Fibroblast of lung (primary cell): ENCODE data around the gene DAB1. TPM values are rescaled to one million over a fixed set of nuclear protein-coding genes. Genes with fewer than 3 reads are reported as not detected.

ENCODE experiments used
- DNase-seq, 2 donors: peaks; one replicate each; pipeline versions ENCODE4 v3.0.0 to v3.0.0-alpha.2; 2010; ENCODE audit warnings: low read depth in 2 of 2
- H2AFZ ChIP-seq: 2 replicates; pipeline ENCODE4 v1.5.1; 2012; ENCODE audit warnings: low read length, control low read depth, inconsistent platforms
- H3K27ac ChIP-seq: 2 replicates; pipeline ENCODE4 v1.5.1; 2011; ENCODE audit warnings: low read length, control low read depth; ENCODE audit not compliant: insufficient read depth
- H3K27me3 ChIP-seq: 2 replicates; pipeline ENCODE4 v1.5.1; 2011; ENCODE audit warnings: mild to moderate bottlenecking, low read length; ENCODE audit not compliant: control insufficient read depth, insufficient read depth
- H3K36me3 ChIP-seq: 2 replicates; pipeline ENCODE4 v1.5.1; 2011; ENCODE audit warnings: low read length; ENCODE audit not compliant: control insufficient read depth, insufficient read depth
- H3K4me1 ChIP-seq: 2 replicates; pipeline ENCODE4 v1.5.1; 2011; ENCODE audit warnings: low read length; ENCODE audit not compliant: control insufficient read depth, insufficient read depth; ENCODE audit errors: extremely low read depth
- H3K4me2 ChIP-seq: 2 replicates; pipeline ENCODE4 v1.5.1; 2011; ENCODE audit warnings: low read length, control low read depth; ENCODE audit not compliant: insufficient read depth; ENCODE audit errors: extremely low read depth
- H3K4me3 ChIP-seq, 4 experiments: fragments of 200-600 bp in 1 of 4; sonication (generic) in 1 of 4; replicated peaks in 1 of 4; 2 replicates each; pipeline ENCODE4 v1.5.1; 2011 to 2016; ENCODE audit warnings: low read length in 4 of 4, low read depth in 3 of 4, mild to moderate bottlenecking in 3 of 4, control low read depth in 2 of 4, inconsistent platforms in 1 of 4, mixed read lengths in 1 of 4; ENCODE audit not compliant: insufficient read depth in 1 of 4; ENCODE audit errors: control extremely low read depth in 1 of 4
- H3K79me2 ChIP-seq: 2 replicates; pipeline ENCODE4 v1.5.1; 2012; ENCODE audit warnings: mild to moderate bottlenecking, low read length, inconsistent platforms; ENCODE audit not compliant: control insufficient read depth, insufficient read depth
- H3K9ac ChIP-seq: 2 replicates; pipeline ENCODE4 v1.5.1; 2011; ENCODE audit warnings: mild to moderate bottlenecking, low read length, control low read depth; ENCODE audit not compliant: insufficient read depth
- H3K9me3 ChIP-seq: 2 replicates; pipeline ENCODE4 v1.5.1; 2012; ENCODE audit warnings: low read depth, low read length; ENCODE audit not compliant: control insufficient read depth, insufficient read depth
- H4K20me1 ChIP-seq: 2 replicates; pipeline ENCODE4 v1.5.1; 2011; ENCODE audit warnings: low read length; ENCODE audit not compliant: control insufficient read depth, insufficient read depth; ENCODE audit errors: extremely low read depth
- EZH2 ChIP-seq: IDR thresholded peaks from 2 replicates; pipeline ENCODE4 v1.5.1; 2012; ENCODE audit warnings: low read length, control low read depth, mild to moderate bottlenecking; ENCODE audit errors: missing control alignments
- polyA plus RNA-seq, 2 donors: library from polyadenylated mRNA; depleted of rRNA in 1 of 2; stranded (reverse) in 1 of 2; unstranded in 1 of 2; fragments of >200 nt; gene quantifications; 2 replicates each; pipeline ENCODE4 v1.2.1, GENCODE V29; 2011 to 2012; ENCODE audit warnings: missing spikeins in 1 of 2
- total RNA-seq: library from RNA; depleted of rRNA; stranded (reverse); fragments of >200 nt; gene quantifications from 2 replicates; pipeline ENCODE4 v1.2.1, GENCODE V29; 2014
- TF ChIP-seq, protein P1 (sequence below), 2 donors: IDR thresholded peaks in 1 of 2; conservative IDR thresholded peaks in 1 of 2; 1 replicate in 1 of 2; 2 replicates in 1 of 2; pipeline ENCODE4 v1.5.1; 2011 to 2012; ENCODE audit warnings: low read length in 2 of 2, control low read depth in 1 of 2, inconsistent platforms in 1 of 2, low read depth in 1 of 2, mild to moderate bottlenecking in 1 of 2

DAB1 gene
- total and polyA plus RNA-seq, 2 donors (not counting 1 experiment from before 2014, with no cell fraction given), result 0.17 to 2.0 TPM

DNA sequence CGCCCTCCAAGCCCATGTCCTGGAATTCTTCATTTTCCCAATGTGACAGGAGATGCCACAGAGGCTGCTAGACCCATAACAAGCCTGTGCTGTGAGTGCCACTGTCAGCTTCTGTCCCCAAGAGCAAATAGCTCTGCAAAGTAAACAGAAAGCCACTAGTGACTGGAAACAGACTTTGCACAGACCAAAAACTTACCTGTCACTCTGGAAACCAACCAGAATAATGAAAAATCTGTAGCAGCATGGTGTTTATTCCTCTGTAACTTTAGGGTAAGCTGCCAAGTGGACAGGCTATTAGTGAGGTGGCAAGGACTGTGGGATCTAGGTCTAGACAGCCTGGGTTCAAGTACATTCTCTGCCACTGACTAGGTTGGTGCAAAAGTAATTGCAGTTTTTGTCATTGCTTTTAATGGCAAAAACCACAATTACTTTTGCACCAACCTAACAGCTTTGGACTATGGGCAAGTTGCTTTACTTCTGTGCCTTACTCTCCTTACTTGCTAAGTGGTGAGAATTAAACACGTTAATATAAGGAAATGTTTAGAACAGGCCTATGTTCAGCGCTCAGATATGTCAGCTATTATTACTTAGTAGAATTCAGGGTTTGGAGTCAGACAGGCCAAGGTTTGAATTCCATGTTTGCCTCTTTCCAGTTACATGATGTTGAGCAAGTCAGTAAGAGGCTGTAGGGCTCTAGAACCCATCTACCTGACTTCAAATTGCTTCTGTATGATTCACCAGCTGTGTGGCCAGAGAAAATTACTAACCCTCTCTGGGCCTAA is 457.8 kb downstream of the DAB1 start, which contains the start of gene C8B:
Gene C8B (minus strand): TSS at position 100 of the 782 bp plus-strand sequence. CDS start 67 bp downstream, at position 33.
- Histone ChIP-seq H3K4me2 (no peak within 1 kb of the TSS), H3K9me3 (no peaks in the 10 kb centered on the region), H3K4me1 (no peaks in the 10 kb centered on the region), H3K9ac (no peak within 1 kb of the TSS), H2AFZ (no peak within 1 kb of the TSS), H3K4me3 (no peak within 1 kb of the TSS), H4K20me1 (no peaks in the 10 kb centered on the region), H3K79me2 (no peaks in the 10 kb centered on the region), H3K36me3 (no peaks in the 10 kb centered on the region), H3K27ac (no peak within 1 kb of the TSS), H3K27me3 (no peaks in the 10 kb centered on the region)
- DNase-seq, result no peak
- TF ChIP-seq, protein P1, sequence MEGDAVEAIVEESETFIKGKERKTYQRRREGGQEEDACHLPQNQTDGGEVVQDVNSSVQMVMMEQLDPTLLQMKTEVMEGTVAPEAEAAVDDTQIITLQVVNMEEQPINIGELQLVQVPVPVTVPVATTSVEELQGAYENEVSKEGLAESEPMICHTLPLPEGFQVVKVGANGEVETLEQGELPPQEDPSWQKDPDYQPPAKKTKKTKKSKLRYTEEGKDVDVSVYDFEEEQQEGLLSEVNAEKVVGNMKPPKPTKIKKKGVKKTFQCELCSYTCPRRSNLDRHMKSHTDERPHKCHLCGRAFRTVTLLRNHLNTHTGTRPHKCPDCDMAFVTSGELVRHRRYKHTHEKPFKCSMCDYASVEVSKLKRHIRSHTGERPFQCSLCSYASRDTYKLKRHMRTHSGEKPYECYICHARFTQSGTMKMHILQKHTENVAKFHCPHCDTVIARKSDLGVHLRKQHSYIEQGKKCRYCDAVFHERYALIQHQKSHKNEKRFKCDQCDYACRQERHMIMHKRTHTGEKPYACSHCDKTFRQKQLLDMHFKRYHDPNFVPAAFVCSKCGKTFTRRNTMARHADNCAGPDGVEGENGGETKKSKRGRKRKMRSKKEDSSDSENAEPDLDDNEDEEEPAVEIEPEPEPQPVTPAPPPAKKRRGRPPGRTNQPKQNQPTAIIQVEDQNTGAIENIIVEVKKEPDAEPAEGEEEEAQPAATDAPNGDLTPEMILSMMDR (conservative IDR thresholded peaks at IDR 0.05 in 1 of 2, IDR thresholded peaks at IDR 0.05 in 1 of 2; ENCODE audit: low read depth in 1 of 2, low read length in 2 of 2), result no peak
- TF ChIP-seq EZH2, result no peak

DNA sequence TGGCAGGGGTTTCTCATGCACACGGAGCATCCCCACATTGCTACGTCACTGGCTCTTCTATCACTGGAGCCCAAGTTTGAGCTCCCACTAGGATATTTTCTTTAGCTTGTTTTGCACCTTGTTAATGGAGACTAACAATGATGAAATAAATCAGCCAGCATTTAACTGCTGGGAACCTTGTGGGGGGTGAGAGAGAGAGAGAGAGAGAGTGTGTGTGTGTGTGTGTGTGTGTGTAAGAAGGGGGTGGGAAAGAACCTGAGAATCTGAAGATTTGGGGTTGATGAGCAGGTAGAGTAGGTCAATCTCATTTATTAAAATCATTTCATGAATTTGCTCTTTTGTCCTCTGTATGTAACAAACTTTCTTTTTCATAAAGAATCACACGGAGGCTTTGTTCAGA is 458.7 kb downstream of the DAB1 start:
- no peak for DNase-seq
- Histone ChIP-seq H3K9me3 (no peaks in the 10 kb centered on the region), H3K27ac (no peak overlapping the region), H2AFZ (no peak overlapping the region), H3K4me1 (no peaks in the 10 kb centered on the region), H3K79me2 (no peaks in the 10 kb centered on the region), H3K4me3 (no peak overlapping the region), H4K20me1 (no peaks in the 10 kb centered on the region), H3K4me2 (no peak overlapping the region), H3K36me3 (no peaks in the 10 kb centered on the region), H3K27me3 (no peaks in the 10 kb centered on the region), H3K9ac (no peak overlapping the region)
- TF ChIP-seq, protein P1 (conservative IDR thresholded peaks at IDR 0.05 in 1 of 2, IDR thresholded peaks at IDR 0.05 in 1 of 2; ENCODE audit: low read depth in 1 of 2, low read length in 2 of 2), result no peak
- no peak for TF ChIP-seq EZH2

DNA sequence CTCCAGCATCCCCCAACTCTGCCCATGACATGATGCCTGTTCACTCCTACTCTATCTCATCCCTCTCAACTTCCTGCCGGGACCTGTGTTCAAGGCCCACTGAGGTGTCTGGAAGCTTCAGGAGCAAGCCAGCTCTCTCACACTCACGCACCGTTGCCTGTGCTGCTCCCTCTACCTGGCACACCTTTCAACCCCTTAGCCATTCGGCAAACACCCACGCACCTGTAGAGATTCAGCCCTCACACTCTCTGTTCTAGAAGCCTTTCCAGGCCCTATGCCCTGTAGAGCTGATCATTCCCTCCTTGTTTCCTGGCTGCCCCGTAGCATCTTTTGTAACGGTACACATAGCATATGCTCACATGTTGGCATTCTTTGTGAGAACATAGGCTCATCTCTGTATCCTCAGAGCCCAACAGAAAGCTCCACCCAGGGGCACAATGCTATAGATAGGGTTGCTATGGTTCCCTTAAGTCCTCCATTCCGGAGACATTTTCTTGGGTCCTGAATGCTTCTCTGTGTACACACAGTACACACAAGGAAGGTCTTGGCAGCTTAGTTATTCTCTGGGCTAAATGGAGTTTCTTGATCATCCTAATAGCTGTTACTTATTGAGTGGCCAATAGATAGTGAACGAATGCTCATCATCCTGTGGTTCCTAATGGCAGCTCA is 459.4 kb downstream of the DAB1 start:
- no peaks in the 10 kb centered on the region for H3K79me2 ChIP-seq
- H4K20me1 ChIP-seq, result no peaks in the 10 kb centered on the region
- no peak overlapping the region for H3K4me3 ChIP-seq
- no peaks in the 10 kb centered on the region for H3K4me1 ChIP-seq
- no peaks in the 10 kb centered on the region for H3K27me3 ChIP-seq
- TF ChIP-seq, protein P1 (conservative IDR thresholded peaks at IDR 0.05 in 1 of 2, IDR thresholded peaks at IDR 0.05 in 1 of 2; ENCODE audit: low read depth in 1 of 2, low read length in 2 of 2), result no peak
- TF ChIP-seq EZH2, result no peak
- no peak overlapping the region for H3K27ac ChIP-seq
- DNase-seq, result no peak
- no peak overlapping the region for H3K9ac ChIP-seq
- H3K4me2 ChIP-seq, result no peak overlapping the region
- no peak overlapping the region for H2AFZ ChIP-seq
- H3K36me3 ChIP-seq, result no peaks in the 10 kb centered on the region
- H3K9me3 ChIP-seq, result no peaks in the 10 kb centered on the region
